ENCODE data around the gene PTBP3.
"Not testable (repeated sequence)": the region's sequence is repeated elsewhere in the genome, so short reads cannot be mapped to it uniquely, and the experiment has no call there.

Gene PTBP3

GRCh38 chr9:112268413-112268812, 65.0 kb downstream of the PTBP3 start:
- DNase-seq (ENCODE audit: low read depth): no peak

GRCh38 chr9:112267086-112267485, 66.3 kb downstream of the PTBP3 start:
- DNase-seq (ENCODE audit: low read depth): not testable (repeated sequence)

GRCh38 chr9:112265391-112265790, 68.0 kb downstream of the PTBP3 start:
- DNase-seq (ENCODE audit: low read depth): no peak

GRCh38 chr9:112262577-112262976, 70.8 kb downstream of the PTBP3 start:
- DNase-seq (ENCODE audit: low read depth): no peak

- DNase-seq (ENCODE audit: low read depth): no peak
These were observed 72.3 kb downstream of the PTBP3 start for GRCh38 chr9:112261133-112261532.

- DNase-seq (ENCODE audit: low read depth): no peak
These were observed 75.3 kb downstream of the PTBP3 start for GRCh38 chr9:112258106-112258505.

- no peak for DNase-seq (ENCODE audit: low read depth)
These were observed 81.2 kb downstream of the PTBP3 start for GRCh38 chr9:112252194-112252593.

- no peak for DNase-seq (ENCODE audit: low read depth)
These were observed 84.1 kb downstream of the PTBP3 start for GRCh38 chr9:112249277-112249676.

GRCh38 chr9:112248722-112249121, 84.7 kb downstream of the PTBP3 start:
- DNase-seq (ENCODE audit: low read depth): no peak

GRCh38 chr9:112247090-112247489, 86.3 kb downstream of the PTBP3 start:
- no peak for DNase-seq (ENCODE audit: low read depth)

- DNase-seq (ENCODE audit: low read depth): no peak
These were observed 88.3 kb downstream of the PTBP3 start for GRCh38 chr9:112245126-112245525.

GRCh38 chr9:112242147-112242804, 91.1 kb downstream of the PTBP3 start:
- no peak for DNase-seq (ENCODE audit: low read depth)

- no peak for DNase-seq (ENCODE audit: low read depth)
These were observed 91.9 kb downstream of the PTBP3 start for GRCh38 chr9:112241491-112241890.

GRCh38 chr9:112239708-112240107, 93.7 kb downstream of the PTBP3 start:
- no peak for DNase-seq (ENCODE audit: low read depth)

- no peak for DNase-seq (ENCODE audit: low read depth)
These were observed 94.1 kb downstream of the PTBP3 start for GRCh38 chr9:112239284-112239683.

GRCh38 chr9:112234779-112235178, 98.6 kb downstream of the PTBP3 start:
- DNase-seq (ENCODE audit: low read depth): no peak

GRCh38 chr9:112233769-112234168, 99.7 kb downstream of the PTBP3 start:
- DNase-seq (ENCODE audit: low read depth): no peak

- no peak for DNase-seq (ENCODE audit: low read depth)
These were observed 101.2 kb downstream of the PTBP3 start for GRCh38 chr9:112232233-112232632.

- no peak for DNase-seq (ENCODE audit: low read depth)
These were observed 107.3 kb downstream of the PTBP3 start for GRCh38 chr9:112226091-112226490.

GRCh38 chr9:112224401-112225289, 108.8 kb downstream of the PTBP3 start:
- DNase-seq (ENCODE audit: low read depth): no peak

- no peak for DNase-seq (ENCODE audit: low read depth)
These were observed 114.5 kb downstream of the PTBP3 start for GRCh38 chr9:112218908-112219307.

- DNase-seq (ENCODE audit: low read depth): no peak
These were observed 120.5 kb downstream of the PTBP3 start for GRCh38 chr9:112212926-112213325.

- DNase-seq (ENCODE audit: low read depth): no peak
These were observed 126.0 kb downstream of the PTBP3 start for GRCh38 chr9:112207451-112207850.
